Esophagus squamous epithelium (tissue), 4 donors: Measurements from ENCODE around the gene ZNF76.

ENCODE experiments used
- CTCF ChIP-seq, 6 experiments: fragments of 450-650 bp in 4 of 6; fragments of 200-600 bp in 2 of 6; sonication (generic) in 2 of 6; IDR thresholded peaks; one replicate each; pipeline ENCODE4 v1.5.1; 2016 to 2019; ENCODE audit warnings: antibody characterized with exemption in 6 of 6, mild to moderate bottlenecking in 4 of 6, moderate library complexity in 4 of 6
- POLR2A ChIP-seq, 4 donors: fragments of 450-650 bp; IDR thresholded peaks; one replicate each; pipeline ENCODE4 v1.6.1; 2017; ENCODE audit warnings: antibody characterized with exemption in 4 of 4, mild to moderate bottlenecking in 4 of 4, moderate library complexity in 3 of 4

- no peak for TF ChIP-seq CTCF (IDR thresholded peaks at IDR 0.05)
- no peak for TF ChIP-seq POLR2A (IDR thresholded peaks at IDR 0.05)
Observed at GRCh38 chr6:35343835-35344550, 84.5 kb downstream of the ZNF76 start.
